HTERT RPE-1 (cell line): ENCODE measurements around the gene CPXM2.

ENCODE experiments used
- in situ Hi-C: fragments of 300-500 bp; cut with MboI; formaldehyde crosslinking; loops from 4 replicates; pipeline ENCODE4 v1.14.3; 2020; ENCODE audit warnings: low sequenced_read_pairs

Gene CPXM2

DNA sequence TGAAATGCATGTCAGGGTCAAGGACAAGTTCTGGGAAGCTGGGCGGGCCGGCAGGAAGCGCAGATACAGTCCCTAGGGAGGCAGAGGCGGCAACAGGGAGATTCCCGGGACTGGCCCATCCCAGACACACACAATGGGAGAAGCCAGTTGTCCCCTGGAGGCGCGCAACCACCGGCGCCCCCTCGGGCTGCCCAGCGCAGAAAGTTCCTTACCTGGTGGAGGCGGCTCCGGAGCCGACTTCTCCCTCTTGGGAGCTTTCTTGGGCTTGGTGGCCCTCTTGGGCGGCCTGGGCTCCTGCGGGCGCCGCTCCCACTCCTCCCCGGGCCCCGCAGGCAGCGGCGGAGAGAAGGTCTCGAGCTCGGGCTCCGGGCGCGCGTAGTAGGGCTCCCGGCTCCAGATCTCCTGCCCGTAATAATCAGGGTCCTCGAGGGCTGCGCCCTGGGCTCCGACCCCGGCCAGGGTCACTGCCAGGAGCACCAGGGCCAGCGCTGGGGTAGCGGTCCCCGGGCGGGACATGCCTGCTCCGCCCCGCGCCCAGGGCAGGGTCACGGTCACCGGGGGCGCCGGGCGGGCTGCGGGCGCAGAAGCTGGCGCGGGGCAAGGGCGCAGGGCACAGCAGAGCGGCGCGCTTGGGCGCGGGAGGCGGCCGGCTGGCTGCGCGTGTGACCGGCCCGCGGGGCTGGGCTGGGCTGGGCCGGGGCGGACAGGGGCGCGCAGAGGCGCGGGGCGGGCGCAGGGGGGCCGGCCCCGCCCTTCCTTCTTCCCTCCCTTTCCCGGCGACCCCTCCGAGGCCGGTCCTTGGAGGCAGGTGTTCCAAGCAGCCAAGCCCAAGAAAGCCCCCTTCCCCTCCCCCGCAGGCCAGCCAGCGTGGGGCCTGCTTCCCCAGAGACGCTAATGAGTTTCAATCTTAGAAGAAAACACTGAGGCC is at the start of gene CPXM2:
CPXM2 (minus strand) TSS at position 664 of the 928 bp plus-strand sequence; CDS start at position 516, 148 bp downstream.
- in situ Hi-C loops, result no loop called here

DNA sequence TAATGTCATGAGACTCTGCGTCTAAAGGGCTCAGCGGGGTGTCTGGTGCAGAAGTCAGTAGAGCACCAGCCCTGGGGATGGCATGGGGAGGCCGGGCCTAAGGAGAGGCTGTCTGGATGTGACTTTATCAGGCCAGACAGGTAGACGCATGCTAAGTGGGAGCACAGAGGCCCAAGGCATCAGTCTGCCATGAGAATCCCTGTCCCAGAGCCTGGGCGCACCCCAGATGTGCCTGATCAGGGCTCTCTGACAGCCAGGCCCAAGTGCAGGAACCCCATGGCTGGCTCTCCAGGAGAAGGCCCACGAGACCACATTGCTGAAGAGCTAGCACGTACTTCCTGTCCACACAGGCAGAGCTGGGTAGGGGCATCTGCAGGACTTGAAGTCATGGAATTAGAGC is 48.0 kb upstream of the CPXM2 start:
- in situ Hi-C loops, result no loop called here

DNA sequence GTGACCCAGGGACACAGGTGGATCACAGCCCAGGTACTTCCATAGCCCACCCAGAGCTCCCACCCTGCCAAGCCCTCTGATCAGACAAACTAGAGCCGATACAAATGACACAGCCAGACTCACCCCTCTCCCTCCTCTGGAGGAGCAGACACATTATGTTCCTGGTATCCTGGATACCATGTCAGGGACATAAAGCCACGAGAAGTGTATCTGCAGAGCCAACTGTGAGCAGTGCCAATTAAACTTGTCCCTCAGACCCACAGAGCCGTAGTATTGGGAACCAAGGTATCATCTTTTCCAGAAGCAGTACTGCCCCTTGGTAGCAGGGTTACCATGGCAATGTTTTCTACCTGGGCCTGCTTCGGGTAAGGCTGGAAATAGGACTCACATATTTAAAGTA is 47.3 kb upstream of the CPXM2 start:
- in situ Hi-C loops, result no loop called here

DNA sequence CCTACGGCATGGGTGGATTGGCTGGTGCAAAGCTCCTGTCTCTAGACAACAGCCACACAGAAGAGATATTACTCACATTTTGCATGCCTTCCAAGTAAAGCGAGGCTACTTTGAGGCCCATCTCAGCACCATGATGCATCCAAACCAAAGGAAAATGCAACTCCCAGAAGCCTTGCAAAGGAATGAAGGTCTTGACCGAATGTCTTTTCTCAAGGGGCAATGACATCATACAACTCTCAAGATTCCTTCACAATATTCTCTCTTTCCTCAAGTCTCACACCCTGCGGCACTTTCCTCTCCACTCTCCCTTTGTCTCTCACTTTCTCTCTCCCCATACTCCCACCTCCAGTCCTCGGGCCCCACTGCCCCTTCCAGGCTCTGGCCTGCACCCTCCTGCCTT is 44.8 kb upstream of the CPXM2 start:
- in situ Hi-C loops, result no loop called here

DNA sequence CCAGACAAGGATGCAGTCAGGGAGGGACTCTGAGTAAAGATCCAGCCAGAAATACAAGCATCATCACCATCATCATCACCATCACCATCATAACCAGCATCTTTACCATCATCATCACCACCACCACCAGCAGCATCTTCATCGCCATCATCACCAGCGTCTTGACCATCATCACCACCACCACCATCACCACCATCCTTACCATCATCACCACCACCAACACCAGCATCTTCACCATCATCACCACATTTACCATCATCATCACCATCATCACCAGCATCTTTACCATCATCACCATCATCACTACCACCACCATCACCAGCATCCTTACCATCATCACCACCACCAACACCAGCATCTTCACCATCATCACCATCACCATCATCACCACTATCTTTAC is 44.1 kb upstream of the CPXM2 start:
- in situ Hi-C loops, result no loop called here

DNA sequence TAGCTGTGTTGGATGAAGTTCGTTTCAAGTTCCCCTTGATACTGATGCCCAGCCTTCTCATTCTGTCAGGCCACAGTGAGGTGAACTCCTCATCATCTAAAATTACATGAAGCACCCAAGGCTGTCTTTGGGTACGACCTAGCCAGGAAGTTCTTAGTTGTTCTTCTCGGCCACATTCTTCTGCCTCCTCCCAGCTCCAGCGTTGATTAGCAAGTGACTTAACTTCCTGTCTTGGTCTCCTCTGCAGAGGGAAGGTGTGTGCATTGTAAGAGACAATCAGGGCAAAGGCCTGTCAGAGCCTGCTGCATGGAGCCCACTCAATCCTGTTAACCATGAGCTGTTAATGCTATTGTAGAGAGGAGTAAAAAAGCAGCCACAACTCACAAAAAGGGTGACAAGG is 43.2 kb upstream of the CPXM2 start:
- in situ Hi-C loops, result no loop called here

DNA sequence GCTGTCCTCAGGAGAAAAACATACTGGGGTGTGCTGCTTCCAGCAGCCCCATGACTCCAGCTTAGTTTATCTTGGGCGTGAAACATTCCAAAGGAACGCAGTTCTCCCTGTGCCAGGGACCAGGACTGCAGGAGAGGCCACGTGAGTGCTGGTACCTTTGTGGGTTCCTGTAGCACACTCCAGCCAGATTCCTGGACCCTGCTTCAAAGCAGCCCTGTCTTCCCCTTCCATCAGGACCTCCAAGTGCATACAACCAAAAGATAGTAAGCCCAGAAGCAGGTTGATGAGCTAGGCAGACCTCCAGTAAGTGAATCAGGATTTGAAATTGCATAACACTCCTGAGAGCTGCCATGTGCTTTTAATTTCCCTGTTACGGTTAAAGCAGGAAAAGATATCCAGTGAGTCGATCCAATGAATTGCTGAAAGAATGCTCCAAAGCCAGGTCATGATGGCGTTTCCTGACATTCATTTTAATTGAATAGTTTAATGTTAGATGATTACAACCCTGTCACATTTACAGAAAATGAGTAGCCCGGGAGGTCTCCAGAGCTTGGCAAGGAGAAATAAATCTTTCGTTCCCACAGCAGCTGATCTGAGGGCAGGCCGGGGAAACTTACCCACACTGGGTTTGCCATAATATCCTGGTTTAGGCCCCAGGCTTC is 38.9 kb upstream of the CPXM2 start:
- in situ Hi-C loops, result no loop called here

DNA sequence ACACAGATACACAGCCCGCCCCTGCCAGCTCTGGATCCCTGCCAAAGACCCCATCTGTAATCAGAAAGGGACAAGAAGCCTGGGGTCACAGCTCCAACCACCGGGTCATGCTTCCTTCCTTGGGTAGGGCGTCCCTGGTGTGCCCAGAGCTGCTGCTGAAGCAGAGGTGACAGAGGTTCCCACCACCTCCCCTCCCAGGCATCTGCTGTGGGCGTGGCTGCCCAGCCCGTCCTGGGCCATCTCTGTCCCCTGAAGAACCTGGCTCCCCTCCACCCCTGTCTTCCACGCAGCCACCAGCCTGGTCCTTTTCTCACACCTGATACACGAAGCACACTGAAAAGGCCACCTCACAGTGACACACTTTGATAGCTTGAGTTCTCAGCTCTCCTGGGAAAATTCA is 38.2 kb upstream of the CPXM2 start:
- in situ Hi-C loops, result no loop called here

DNA sequence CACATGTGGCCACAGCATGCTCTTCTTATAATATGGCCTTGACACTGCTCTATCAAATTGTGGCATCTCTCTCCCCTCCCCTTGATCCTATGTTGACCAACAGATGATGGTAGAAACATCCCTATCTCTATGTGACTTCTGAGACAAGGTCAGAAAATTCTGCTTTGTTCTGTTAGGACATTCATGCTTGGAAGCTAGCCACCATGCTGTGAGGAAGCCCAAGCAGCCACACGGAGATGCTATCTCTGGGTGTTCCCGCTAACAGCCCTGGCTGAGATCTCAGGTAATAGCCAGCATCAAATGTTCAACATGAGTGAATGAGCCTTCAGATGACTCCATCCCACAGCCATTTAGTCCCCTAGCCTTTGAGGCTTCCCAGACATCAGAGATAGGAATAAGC is 36.8 kb upstream of the CPXM2 start:
- in situ Hi-C loops, result no loop called here

DNA sequence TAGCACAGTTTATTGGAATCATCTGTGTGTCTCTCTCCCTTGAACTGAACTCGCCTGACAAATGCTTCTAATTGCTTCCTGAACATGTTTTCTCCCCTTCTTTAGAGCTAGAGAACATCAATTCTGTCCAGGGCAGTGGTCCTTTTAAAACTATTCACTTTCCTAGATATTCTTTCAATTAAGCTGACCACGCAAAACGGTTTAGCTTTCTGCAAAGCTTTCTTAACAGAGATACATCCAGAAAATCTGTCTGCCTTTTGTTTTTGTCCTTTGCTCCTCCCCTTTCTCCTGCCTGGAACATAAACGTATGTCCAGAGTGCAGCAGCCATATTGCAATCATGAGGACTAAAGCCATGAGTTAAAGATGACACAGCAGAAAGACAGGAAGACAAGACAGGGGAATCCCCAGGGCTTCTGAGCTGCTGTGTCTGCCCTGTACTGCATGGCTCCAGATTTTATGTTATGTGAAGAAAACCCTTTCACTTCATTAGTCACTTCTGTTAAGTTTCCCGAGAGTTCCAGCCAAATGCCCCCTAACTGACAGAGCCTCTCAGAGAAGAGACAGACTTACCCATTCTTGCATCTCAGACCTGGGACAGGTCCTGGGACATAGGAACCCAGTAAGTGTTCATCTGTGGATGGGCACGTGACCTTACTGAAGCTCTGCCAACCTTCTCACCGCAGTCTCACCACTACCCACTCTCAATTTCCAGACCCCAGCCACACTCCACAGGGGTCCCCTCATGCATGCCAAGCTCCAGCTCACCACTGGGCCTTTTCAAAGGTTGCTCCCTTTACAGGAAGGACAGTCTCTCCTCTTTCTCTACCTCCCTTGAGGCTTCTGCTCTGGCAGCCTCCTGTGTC is 35.0 kb upstream of the CPXM2 start:
- in situ Hi-C loops, result no loop called here

DNA sequence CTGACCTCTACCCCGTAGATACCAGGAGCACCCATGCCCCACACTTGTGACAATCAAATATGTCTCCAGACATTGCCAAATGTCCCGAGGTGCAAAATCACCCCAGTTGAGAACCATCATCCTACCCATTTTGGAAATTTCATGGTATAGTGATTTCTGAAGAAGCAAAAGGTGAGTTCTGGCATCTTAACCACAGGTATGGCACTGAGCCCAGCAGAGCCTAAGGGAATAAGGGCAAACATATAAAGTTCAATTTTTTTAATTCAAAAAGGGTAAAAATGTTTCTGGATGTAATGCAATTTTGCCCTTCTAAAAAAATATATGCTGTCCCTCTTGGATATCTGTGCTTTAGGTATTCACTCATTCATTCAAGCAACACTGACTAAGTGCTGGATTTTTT is 30.5 kb upstream of the CPXM2 start:
- in situ Hi-C loops, result no loop called here

DNA sequence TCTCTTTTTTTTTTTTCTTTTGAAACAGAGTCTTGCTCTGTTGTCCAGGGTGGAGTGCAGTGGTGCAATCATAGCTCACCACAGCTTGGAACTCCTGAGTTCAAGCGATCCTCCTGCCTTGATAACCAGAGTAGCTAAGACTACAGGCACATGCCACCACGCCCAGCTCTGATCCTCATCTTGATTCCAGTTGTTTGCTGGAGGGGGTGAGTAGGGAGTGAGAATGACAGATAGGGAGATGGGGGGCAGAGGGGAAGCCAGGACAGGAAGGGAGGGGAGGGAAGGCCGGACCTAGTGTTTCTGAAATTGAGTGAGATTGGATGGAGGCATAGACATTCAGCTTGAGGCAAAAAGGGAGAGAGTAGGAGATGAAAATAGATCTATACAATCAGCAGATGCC is 25.2 kb upstream of the CPXM2 start:
- in situ Hi-C loops, result no loop called here

DNA sequence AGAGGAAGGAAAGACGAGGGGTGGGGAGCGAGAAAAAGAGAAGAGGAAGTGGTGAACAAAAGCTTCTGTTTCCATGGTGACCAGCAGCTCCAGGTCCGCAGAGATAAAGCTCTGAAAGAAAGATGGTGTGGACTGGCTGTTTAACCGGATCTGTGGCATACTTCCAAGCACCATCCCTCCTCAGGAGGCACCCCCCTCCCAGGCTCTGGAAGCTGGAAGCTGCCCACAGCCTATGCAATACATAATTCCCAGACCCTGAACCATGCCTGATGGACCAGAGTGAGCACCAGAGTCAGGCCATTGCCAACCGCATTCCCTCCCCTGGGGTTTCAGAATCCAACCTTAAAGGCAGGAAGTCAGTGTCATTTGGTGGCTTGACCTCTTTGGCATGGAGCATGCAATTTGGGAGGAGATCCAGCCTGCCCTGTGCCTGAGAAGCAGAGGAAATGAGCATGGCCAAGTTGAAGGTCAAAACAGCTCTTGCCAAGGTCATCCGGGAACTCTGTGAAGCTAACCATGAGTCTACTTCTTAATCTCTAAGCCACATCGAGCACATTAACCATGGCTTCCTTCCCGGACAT is 22.2 kb upstream of the CPXM2 start:
- in situ Hi-C loops, result no loop called here

DNA sequence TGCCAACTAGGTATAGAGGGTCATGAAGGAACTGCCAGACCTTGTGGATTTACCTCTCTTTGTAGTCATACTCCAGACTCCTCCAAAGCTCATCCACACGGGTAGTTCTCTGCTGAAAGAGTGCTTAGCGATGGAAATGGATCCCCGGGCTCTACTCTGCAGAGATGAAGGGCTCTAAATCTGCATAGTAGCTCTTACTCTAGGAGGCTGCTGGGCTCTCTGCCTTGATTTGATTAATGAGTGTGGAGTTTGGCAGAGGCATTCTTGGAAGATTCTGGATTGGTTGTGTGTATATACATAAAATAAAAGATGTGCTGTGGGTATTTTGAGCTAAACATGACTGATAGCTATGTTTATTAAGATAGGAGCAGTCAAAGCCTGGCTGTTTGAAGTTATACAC is 21.3 kb upstream of the CPXM2 start:
- in situ Hi-C loops, result no loop called here

DNA sequence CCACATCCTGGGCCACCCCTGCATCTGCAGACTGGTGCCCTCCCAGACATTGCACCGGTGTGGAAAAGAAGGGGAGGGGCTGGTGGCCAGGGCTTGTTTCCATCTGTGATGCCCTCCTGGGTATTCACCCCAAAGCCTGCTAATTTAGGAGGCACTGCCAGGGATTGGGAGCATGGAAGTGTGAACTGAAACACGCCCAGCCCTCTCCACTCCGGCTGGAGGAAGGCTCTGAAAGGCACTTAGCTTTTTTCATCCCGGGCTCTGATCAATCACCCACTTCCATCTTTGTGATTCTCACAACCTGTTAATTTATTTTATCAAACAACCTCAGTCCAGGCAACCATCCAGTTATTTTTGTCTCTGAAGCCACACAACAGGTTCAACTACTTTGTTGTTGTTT is 20.9 kb upstream of the CPXM2 start:
- in situ Hi-C loops, result no loop called here

DNA sequence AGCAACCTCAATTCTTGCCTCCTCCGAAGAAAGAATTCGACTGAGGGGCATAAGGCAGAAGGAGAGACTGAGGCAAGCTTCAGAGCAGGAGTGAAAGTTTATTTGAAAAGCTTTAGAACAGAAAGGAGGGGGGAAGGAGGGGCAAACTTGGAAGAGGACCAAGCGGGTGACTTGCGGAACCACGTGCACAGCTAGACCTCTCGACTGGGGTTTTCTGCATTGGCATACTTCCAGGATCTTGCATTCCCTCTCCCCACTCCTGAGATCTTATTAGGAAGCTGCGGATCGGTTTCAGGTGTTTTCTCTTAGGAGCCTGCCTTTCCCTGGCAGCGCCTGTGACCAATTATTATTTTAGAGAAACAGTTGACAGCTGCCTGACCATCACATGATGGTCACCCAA is 20.3 kb upstream of the CPXM2 start:
- in situ Hi-C loops, result no loop called here

DNA sequence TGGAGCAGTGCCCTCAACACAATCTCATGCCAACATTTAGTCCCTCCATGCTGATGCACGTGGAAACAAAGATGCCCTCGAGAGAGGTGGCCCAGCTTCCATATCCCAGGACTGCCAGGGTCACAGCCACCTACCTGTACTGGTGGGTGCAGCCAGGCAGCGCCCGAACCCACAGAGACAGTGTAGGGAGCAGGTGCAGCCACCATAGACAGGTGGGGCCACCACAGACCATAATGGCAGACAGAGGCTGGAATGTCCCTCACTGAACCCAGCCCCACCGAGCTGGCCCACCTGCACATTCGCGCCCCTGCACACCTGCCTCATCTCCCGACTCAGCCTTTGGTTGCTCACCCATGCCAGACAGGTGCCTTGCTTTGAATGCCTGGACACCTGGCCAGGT is 18.3 kb upstream of the CPXM2 start:
- in situ Hi-C loops, result no loop called here

DNA sequence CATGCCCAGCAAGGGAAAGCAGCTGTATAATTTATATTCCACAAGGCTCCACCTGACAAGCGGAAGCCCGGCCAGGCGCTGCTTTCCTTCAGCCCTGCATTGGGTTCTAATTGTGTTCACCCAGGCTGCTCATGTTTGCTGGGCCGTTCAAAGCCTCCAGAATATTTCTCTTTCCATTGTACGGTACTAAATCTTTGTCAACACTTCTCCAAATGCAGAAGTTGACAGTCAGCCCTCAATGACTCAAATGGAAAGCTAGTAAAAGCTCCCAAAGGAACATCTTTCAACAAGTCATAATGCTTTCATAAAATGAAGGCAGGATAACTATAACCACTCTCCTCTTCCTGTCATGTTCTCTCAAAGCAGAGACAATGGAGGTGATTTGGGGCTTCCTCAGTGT is 17.8 kb upstream of the CPXM2 start:
- in situ Hi-C loops, result no loop called here

DNA sequence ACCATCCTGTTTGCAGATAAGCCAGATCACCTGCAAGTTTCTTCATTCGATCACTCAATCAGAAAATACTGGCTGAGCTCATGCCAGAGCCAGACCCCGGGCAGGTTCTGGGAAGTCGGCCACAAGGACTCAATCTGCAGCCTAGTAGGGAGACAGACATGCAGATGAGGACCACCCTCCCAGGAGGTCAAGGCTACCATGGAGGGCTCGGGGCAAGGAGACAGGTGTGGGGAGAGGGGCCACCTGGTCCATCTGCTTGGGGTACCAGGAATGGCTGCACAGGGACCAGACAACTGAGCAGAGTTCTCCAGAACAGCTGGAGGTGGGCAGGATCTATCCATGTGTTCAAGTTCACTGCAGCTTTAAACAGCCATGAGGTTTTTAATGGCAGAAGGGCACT is 16.8 kb upstream of the CPXM2 start:
- in situ Hi-C loops, result no loop called here

DNA sequence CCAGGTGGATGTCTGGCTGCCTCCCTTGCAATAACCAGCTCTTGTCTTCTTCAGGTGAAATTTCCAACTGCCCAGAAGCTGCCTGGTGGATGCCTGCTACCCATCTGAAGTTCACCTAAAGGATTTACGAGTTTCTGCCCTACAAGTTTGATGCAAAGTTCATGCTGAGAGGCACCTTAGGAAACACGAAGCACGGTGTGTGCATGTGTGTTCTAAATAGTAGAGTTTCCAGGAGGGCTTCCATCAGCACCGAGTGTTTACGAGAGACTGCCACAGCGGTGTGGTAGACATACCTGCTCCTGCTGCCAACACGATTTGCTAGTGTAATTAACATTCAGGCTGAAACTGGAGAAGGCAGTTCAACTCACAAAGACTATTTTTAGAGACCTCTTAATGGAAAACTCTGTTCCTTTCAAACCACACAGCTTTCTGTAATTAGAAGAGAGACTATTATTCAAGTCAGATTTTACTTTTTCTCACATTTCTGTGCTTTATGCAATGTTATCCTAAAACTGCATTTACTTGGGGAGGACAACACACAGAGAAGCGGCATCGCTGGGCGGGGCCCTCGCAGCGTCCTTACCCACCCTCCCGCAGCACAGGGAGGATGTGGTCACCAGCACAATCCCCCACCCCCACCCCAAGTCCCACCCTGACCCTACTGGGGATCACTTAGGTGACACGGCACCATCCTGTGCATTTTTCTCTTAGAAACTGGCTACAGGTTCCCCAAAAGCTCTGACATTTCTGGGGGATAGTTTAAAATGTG is 15.5 kb upstream of the CPXM2 start:
- in situ Hi-C loops, result no loop called here
